GM19397 (cell line): Measurements from ENCODE around the gene CRKL.
"Not testable (repeated sequence)": the region's sequence is repeated elsewhere in the genome, so short reads cannot be mapped to it uniquely, and the experiment has no call there.

ENCODE experiments used
- ATAC-seq: cut with Tn5 transposase; IDR thresholded peaks from one replicate; pipeline ENCODE4 v1.9.1; 2021; ENCODE audit warnings: mild to moderate bottlenecking, moderate library complexity; ENCODE audit not compliant: unreplicated experiment

CRKL gene

GRCh38 chr22:20901093-20902033 lies 15.8 kb upstream of the CRKL start:
- not testable (repeated sequence) for ATAC-seq

GRCh38 chr22:20903093-20903492 lies 14.1 kb upstream of the CRKL start:
- no peak for ATAC-seq

- no peak for ATAC-seq
Measured at GRCh38 chr22:20904008-20904979, 12.9 kb upstream of the CRKL start.

GRCh38 chr22:20904980-20905355 lies 12.2 kb upstream of the CRKL start:
- ATAC-seq, result no peak

GRCh38 chr22:20905415-20906386 lies 11.5 kb upstream of the CRKL start:
- ATAC-seq, result no peak

GRCh38 chr22:20906387-20906767 lies 10.8 kb upstream of the CRKL start:
- no peak for ATAC-seq

- ATAC-seq, result not testable (repeated sequence)
Measured at GRCh38 chr22:20908717-20909116, 8.5 kb upstream of the CRKL start.

GRCh38 chr22:20909543-20910303 lies 7.5 kb upstream of the CRKL start:
- no peak for ATAC-seq

GRCh38 chr22:20912494-20912893 lies 4.7 kb upstream of the CRKL start:
- no peak for ATAC-seq

GRCh38 chr22:20918663-20919218 lies 1.5 kb downstream of the CRKL start:
- no peak for ATAC-seq

- ATAC-seq, result no peak
Measured at GRCh38 chr22:20919718-20920117, 2.5 kb downstream of the CRKL start.

- no peak for ATAC-seq
Measured at GRCh38 chr22:20920881-20921203, 3.6 kb downstream of the CRKL start.

- ATAC-seq, result no peak
Measured at GRCh38 chr22:20922141-20922751, 5.0 kb downstream of the CRKL start.

GRCh38 chr22:20926243-20926642 lies 9.0 kb downstream of the CRKL start:
- ATAC-seq, result no peak

GRCh38 chr22:20927940-20928572 lies 10.8 kb downstream of the CRKL start:
- ATAC-seq, result no peak

- ATAC-seq, result no peak
Measured at GRCh38 chr22:20928573-20928967, 11.4 kb downstream of the CRKL start.

GRCh38 chr22:20930004-20930403 lies 12.8 kb downstream of the CRKL start:
- ATAC-seq, result no peak

GRCh38 chr22:20930435-20930834 lies 13.2 kb downstream of the CRKL start:
- not testable (repeated sequence) for ATAC-seq
